K562 (cell line): ENCODE results near the gene AGAP3. TPM values are rescaled to one million over a fixed set of nuclear protein-coding genes. Genes with fewer than 3 reads are reported as not detected.

Experiments
- AFF1 ChIP-seq, 2 experiments: fragments of 450-650 bp; IDR thresholded peaks; 2 replicates each; pipeline ENCODE4 v1.6.1; 2018; ENCODE audit warnings: mild to moderate bottlenecking in 2 of 2, low read depth in 1 of 2; ENCODE audit not compliant: partially characterized antibody in 2 of 2
- ATF2 ChIP-seq: sonication (generic); formaldehyde crosslinking; IDR thresholded peaks from 2 replicates; pipeline ENCODE4 v1.8.1; 2022; ENCODE audit warnings: missing genetic modification reagents
- CBX3 ChIP-seq, 2 experiments: IDR thresholded peaks; 1 replicate in 1 of 2; 2 replicates in 1 of 2; pipeline ENCODE4 v1.6.1; 2012; ENCODE audit warnings: inconsistent platforms in 2 of 2, low read length in 2 of 2, borderline replicate concordance in 1 of 2, control low read depth in 1 of 2
- HDGF ChIP-seq: fragments of 450-650 bp; IDR thresholded peaks from 2 replicates; pipeline ENCODE4 v1.6.1; 2016
- IRF9 ChIP-seq: fragments of 450-650 bp; IDR thresholded peaks from 2 replicates; pipeline ENCODE4 v1.6.1; 2016; ENCODE audit warnings: missing biosample characterization, missing genetic modification characterization
- KLF13 ChIP-seq: fragments of 450-650 bp; IDR thresholded peaks from 2 replicates; pipeline ENCODE4 v1.6.1; 2016; ENCODE audit warnings: missing genetic modification characterization, low read depth, mild to moderate bottlenecking, missing compliant biosample characterization, moderate library complexity, borderline replicate concordance
- MTA2 ChIP-seq: fragments of 450-650 bp; IDR thresholded peaks from 2 replicates; pipeline ENCODE4 v1.6.1; 2016; ENCODE audit warnings: low read depth
- MXI1 ChIP-seq: IDR thresholded peaks from 2 replicates; pipeline ENCODE4 v1.6.1; 2011; ENCODE audit warnings: low read depth, mild to moderate bottlenecking, improper control_type of control experiment, low read length
- PHB ChIP-seq: fragments of 250-450 bp; sonication (Bioruptor Pico); IDR thresholded peaks from 2 replicates; pipeline ENCODE4 v1.5.0; 2021
- PHB2 ChIP-seq: fragments of 450-650 bp; IDR thresholded peaks from 2 replicates; pipeline ENCODE4 v1.6.1; 2017; ENCODE audit warnings: low read depth
- PYGO2 ChIP-seq: fragments of 450-650 bp; IDR thresholded peaks from 2 replicates; pipeline ENCODE4 v1.6.1; 2016; ENCODE audit warnings: mild to moderate bottlenecking, missing genetic modification characterization, moderate library complexity, missing compliant biosample characterization
- RBM17 ChIP-seq: fragments of 200-400 bp; formaldehyde crosslinking; IDR thresholded peaks from 2 replicates; pipeline ENCODE4 v1.6.1; 2017; ENCODE audit warnings: low read depth, mild to moderate bottlenecking, low read length, borderline replicate concordance
- RBM39 ChIP-seq: fragments of 200-400 bp; formaldehyde crosslinking; optimal IDR thresholded peaks from 2 replicates; pipeline ENCODE3; 2018; ENCODE audit warnings: low read depth, low read length
- SMARCE1 ChIP-seq: fragments of 450-650 bp; IDR thresholded peaks from 2 replicates; pipeline ENCODE4 v1.7.1; 2016; ENCODE audit warnings: mild to moderate bottlenecking
- TAF15 ChIP-seq: fragments of 200-400 bp; formaldehyde crosslinking; IDR thresholded peaks from 2 replicates; pipeline ENCODE4 v1.6.1; 2017; ENCODE audit warnings: mild to moderate bottlenecking, low read depth, low read length, moderate library complexity
- TFAM ChIP-seq: fragments of 250-450 bp; sonication (Bioruptor Pico); conservative IDR thresholded peaks from 2 replicates; pipeline ENCODE4 v1.5.0; 2021; ENCODE audit warnings: mild to moderate bottlenecking, moderate library complexity
- ZNF41 ChIP-seq: fragments of 250-450 bp; sonication (Bioruptor Pico); conservative IDR thresholded peaks from 2 replicates; pipeline ENCODE4 v1.4.0; 2020; ENCODE audit warnings: mild to moderate bottlenecking
- ZNF512 ChIP-seq: IDR thresholded peaks from 2 replicates; pipeline ENCODE4 v1.6.1; 2016; ENCODE audit warnings: missing genetic modification characterization, missing compliant biosample characterization
- ZNF699 ChIP-seq: fragments of 250-450 bp; sonication (Bioruptor Pico); IDR thresholded peaks from 2 replicates; pipeline ENCODE4 v1.8.0; 2021; ENCODE audit warnings: mild to moderate bottlenecking, moderate library complexity; ENCODE audit not compliant: insufficient replicate concordance
- ZNF79 ChIP-seq: fragments of 250-450 bp; sonication (Bioruptor Pico); IDR thresholded peaks from 2 replicates; pipeline ENCODE4 v1.4.0; 2020; ENCODE audit warnings: low read depth, mild to moderate bottlenecking, moderate library complexity
- polyA plus RNA-seq, 8 experiments: library from polyadenylated mRNA; depleted of rRNA in 4 of 8; stranded (reverse) in 5 of 8; unstranded in 3 of 8; fragments of >200 nt; fragmentation: Nextera tagmentation in 2 of 8; fragmentation: Illumina TruSeq in 1 of 8; extraction: Ambion mirVana in 2 of 8; extraction: Trizol in 1 of 8; gene quantifications; 2 replicates each; pipeline versions ENCODE4 v1.2.1 to v1.2.3, GENCODE V29; 2011 to 2014; ENCODE audit warnings: inconsistent platforms in 1 of 8, missing spikeins in 1 of 8
- total RNA-seq, 7 experiments: library from RNA; depleted of rRNA in 6 of 7; stranded (reverse); fragments of >200 nt in 6 of 7; fragmentation: Illumina TruSeq in 2 of 7; extraction: Trizol in 2 of 7; gene quantifications; 2 replicates each; pipeline versions ENCODE4 v1.2.1 to v1.2.3, GENCODE V29; 2011 to 2021; ENCODE audit warnings: low replicate concordance in 1 of 7

Gene AGAP3
- total and polyA plus RNA-seq, 9 of the 15 experiments (the other 6 are each of a cell fraction or from before 2014, with no cell fraction given) = 3.4 to 208 (median 62.2) TPM

- no peak for TF ChIP-seq MXI1
- TF ChIP-seq MTA2 = no peak
- no peak for TF ChIP-seq RBM17
- TF ChIP-seq IRF9 (tag) = no peak
- no peak for TF ChIP-seq ZNF699 (CRISPR knock-in tag)
- no peak for TF ChIP-seq TAF15
- TF ChIP-seq ZNF41 = no peak
- TF ChIP-seq HDGF = 0 out of 2 replicates have a peak, but pooled peaks have one; percentile 39
- no peak for TF ChIP-seq AFF1 (IDR thresholded peaks at IDR 0.05; ENCODE audit: low read depth in 1 of 2, partially characterized antibody in 2 of 2)
- no peak for TF ChIP-seq PHB (CRISPR knock-in tag)
- TF ChIP-seq ATF2 (CRISPR knock-in tag) = no peak
- TF ChIP-seq TFAM = no peak
- TF ChIP-seq ZNF512 (tag) = no peak
- TF ChIP-seq ZNF79 (CRISPR knock-in tag) = no peak
- peak; percentile 33 for TF ChIP-seq RBM39
- no peak for TF ChIP-seq PHB2
- no peak for TF ChIP-seq PYGO2 (tag)
- 0 out of 2 replicates have a peak, but pooled peaks have one; percentile 42 for TF ChIP-seq SMARCE1
- TF ChIP-seq CBX3 (IDR thresholded peaks at IDR 0.05; ENCODE audit: borderline replicate concordance in 1 of 2, low read length in 2 of 2) = no peak
- TF ChIP-seq KLF13 (tag) = no peak
These were observed 2.0 kb downstream of the AGAP3 start (continued) for GRCh38 chr7:151088019-151088855.
